K562 (cell line): ENCODE data around the gene EIF2S1. TPM values are rescaled to one million over a fixed set of nuclear protein-coding genes. Genes with fewer than 3 reads are reported as not detected.
A peak's percentile ranks its signal among the peaks of the same experiment; 100 is the strongest.

Source experiments
- ATF3 ChIP-seq, 2 experiments: fragments of 450-650 bp in 1 of 2; sonication (generic) in 1 of 2; formaldehyde crosslinking in 1 of 2; IDR thresholded peaks in 1 of 2; conservative IDR thresholded peaks in 1 of 2; 2 replicates each; pipeline versions ENCODE4 v1.6.1 to v1.8.1; 2016 to 2023; ENCODE audit warnings: mild to moderate bottlenecking in 2 of 2, moderate library complexity in 2 of 2, inconsistent platforms in 1 of 2, missing genetic modification reagents in 1 of 2
- CREB3 ChIP-seq: fragments of 450-650 bp; conservative IDR thresholded peaks from 2 replicates; pipeline ENCODE4 v1.6.1; 2016; ENCODE audit warnings: missing genetic modification characterization, low read depth, mild to moderate bottlenecking, missing compliant biosample characterization, moderate library complexity
- CREM ChIP-seq: IDR thresholded peaks from 2 replicates; pipeline ENCODE4 v1.6.1; 2014; ENCODE audit warnings: antibody characterized with exemption, low read depth
- ESRRA ChIP-seq: fragments of 450-650 bp; IDR thresholded peaks from 2 replicates; pipeline ENCODE4 v1.6.1; 2014; ENCODE audit warnings: low read depth, mild to moderate bottlenecking, moderate library complexity, borderline replicate concordance
- ETV1 ChIP-seq: fragments of 450-650 bp; conservative IDR thresholded peaks from 2 replicates; pipeline ENCODE4 v1.6.1; 2016; ENCODE audit warnings: missing genetic modification characterization, control low read depth, low read depth, missing compliant biosample characterization
- ETV6 ChIP-seq, 3 experiments: fragments of 150-350 bp in 1 of 3; sonication (generic) in 1 of 3; formaldehyde crosslinking in 1 of 3; IDR thresholded peaks; 2 replicates each; pipeline versions ENCODE4 v1.6.1 to v1.8.0; 2014 to 2022; ENCODE audit warnings: borderline replicate concordance in 2 of 3, low read depth in 2 of 3, antibody characterized with exemption in 1 of 3, low read length in 1 of 3, mild to moderate bottlenecking in 1 of 3, missing genetic modification reagents in 1 of 3
- GATAD2A ChIP-seq: fragments of 450-650 bp; IDR thresholded peaks from 2 replicates; pipeline ENCODE4 v1.6.1; 2017
- KLF16 ChIP-seq: IDR thresholded peaks from 2 replicates; pipeline ENCODE4 v1.6.1; 2016; ENCODE audit warnings: antibody characterized with exemption
- MAZ ChIP-seq, 2 experiments: fragments of 450-650 bp in 1 of 2; sonication (generic) in 1 of 2; formaldehyde crosslinking; IDR thresholded peaks in 1 of 2; conservative IDR thresholded peaks in 1 of 2; 2 replicates each; pipeline versions ENCODE4 v1.4.0 to v1.5.0; 2020; ENCODE audit warnings: mild to moderate bottlenecking in 1 of 2, missing genetic modification reagents in 1 of 2
- POLR2A ChIP-seq: fragments of 450-650 bp; conservative IDR thresholded peaks from 2 replicates; pipeline ENCODE4 v1.6.1; 2016
- PTTG1 ChIP-seq: fragments of 450-650 bp; IDR thresholded peaks from 2 replicates; pipeline ENCODE4 v1.6.1; 2016; ENCODE audit warnings: low read depth, mild to moderate bottlenecking, missing genetic modification characterization, missing compliant biosample characterization
- RBM25 ChIP-seq: fragments of 200-400 bp; formaldehyde crosslinking; IDR thresholded peaks from 2 replicates; pipeline ENCODE4 v1.6.1; 2018; ENCODE audit warnings: low read length, low read depth, moderate library complexity; ENCODE audit not compliant: severe bottlenecking
- RUNX1 ChIP-seq: sonication (generic); IDR thresholded peaks from 2 replicates; pipeline ENCODE4 v1.6.1; 2016; ENCODE audit warnings: antibody characterized with exemption, low read depth
- SP1 ChIP-seq: sonication (generic); formaldehyde crosslinking; IDR thresholded peaks from 2 replicates; pipeline ENCODE4 v1.8.1; 2022; ENCODE audit warnings: mild to moderate bottlenecking, missing genetic modification reagents
- ZBTB40 ChIP-seq, 2 experiments: fragments of 450-650 bp in 1 of 2; sonication (generic) in 1 of 2; formaldehyde crosslinking in 1 of 2; IDR thresholded peaks; 2 replicates each; pipeline versions ENCODE4 v1.7.1 to v1.9.0; 2016 to 2022; ENCODE audit warnings: inconsistent platforms in 1 of 2, mild to moderate bottlenecking in 1 of 2, missing genetic modification reagents in 1 of 2
- ZNF408 ChIP-seq: fragments of 250-450 bp; sonication (Bioruptor Pico); IDR thresholded peaks from 2 replicates; pipeline ENCODE4 v1.4.0; 2020; ENCODE audit warnings: low read depth, mild to moderate bottlenecking, moderate library complexity
- polyA plus RNA-seq, 8 experiments: library from polyadenylated mRNA; depleted of rRNA in 4 of 8; stranded (reverse) in 5 of 8; unstranded in 3 of 8; fragments of >200 nt; fragmentation: Nextera tagmentation in 2 of 8; fragmentation: Illumina TruSeq in 1 of 8; extraction: Ambion mirVana in 2 of 8; extraction: Trizol in 1 of 8; gene quantifications; 2 replicates each; pipeline versions ENCODE4 v1.2.1 to v1.2.3, GENCODE V29; 2011 to 2014; ENCODE audit warnings: inconsistent platforms in 1 of 8, missing spikeins in 1 of 8
- total RNA-seq, 7 experiments: library from RNA; depleted of rRNA in 6 of 7; stranded (reverse); fragments of >200 nt in 6 of 7; fragmentation: Illumina TruSeq in 2 of 7; extraction: Trizol in 2 of 7; gene quantifications; 2 replicates each; pipeline versions ENCODE4 v1.2.1 to v1.2.3, GENCODE V29; 2011 to 2021; ENCODE audit warnings: low replicate concordance in 1 of 7

EIF2S1 gene
- total and polyA plus RNA-seq, 9 of the 15 experiments (the other 6 are each of a cell fraction or from before 2014, with no cell fraction given), result 216 to 1,018 (median 332) TPM

- peak; percentile 96 for TF ChIP-seq ZBTB40 (IDR thresholded peaks at IDR 0.05)
- TF ChIP-seq ZBTB40 (CRISPR knock-in tag; IDR thresholded peaks at IDR 0.05), result no peak
- peak; percentile 68 for TF ChIP-seq ESRRA
- TF ChIP-seq KLF16, result 0 out of 2 replicates have a peak, but pooled peaks have one; percentile 20
- peak; percentile 68 for TF ChIP-seq CREM
- TF ChIP-seq SP1 (CRISPR knock-in tag), result peak; percentile 69
- no peak for TF ChIP-seq CREB3 (tag)
- TF ChIP-seq MAZ (CRISPR knock-in tag; conservative IDR thresholded peaks at IDR 0.05 in 1 of 2, IDR thresholded peaks at IDR 0.05 in 1 of 2), result peak; percentile 67 to 70; a peak in 3 of 4 replicates
- TF ChIP-seq ZNF408 (CRISPR knock-in tag), result no peak
- no peak for TF ChIP-seq GATAD2A
- no peak; a peak in 1 of 4 replicates for TF ChIP-seq ETV6 (IDR thresholded peaks at IDR 0.05; ENCODE audit: borderline replicate concordance in 1 of 2, low read depth in 2 of 2, low read length in 1 of 2)
- no peak for TF ChIP-seq ETV6 (CRISPR knock-in tag; IDR thresholded peaks at IDR 0.05; ENCODE audit: borderline replicate concordance)
- TF ChIP-seq ATF3 (IDR thresholded peaks at IDR 0.05), result no peak
- TF ChIP-seq ATF3 (CRISPR knock-in tag; conservative IDR thresholded peaks at IDR 0.05), result peak; percentile 46; the same call in 1 of the 2 replicates
- no peak for TF ChIP-seq RBM25
- TF ChIP-seq PTTG1 (tag), result no peak
- peak; percentile 90 for TF ChIP-seq POLR2A
- no peak for TF ChIP-seq RUNX1
- peak; percentile 85 for TF ChIP-seq ETV1 (tag)
These were observed at the start of gene EIF2S1, which contains the start of gene ATP6V1D (continued) for GRCh38 chr14:67359775-67360469.
